GM18861 (cell line): ENCODE results near the gene MMP23B.
"Not testable (repeated sequence)": the region's sequence is repeated elsewhere in the genome, so short reads cannot be mapped to it uniquely, and the experiment has no call there.

ENCODE experiments used
- ATAC-seq: cut with Tn5 transposase; IDR thresholded peaks from one replicate; pipeline ENCODE4 v1.9.1; 2021; ENCODE audit not compliant: unreplicated experiment

The MMP23B gene

GRCh38 chr1:1629430-1630190, 2.4 kb upstream of the MMP23B start:
- ATAC-seq = no peak

DNA sequence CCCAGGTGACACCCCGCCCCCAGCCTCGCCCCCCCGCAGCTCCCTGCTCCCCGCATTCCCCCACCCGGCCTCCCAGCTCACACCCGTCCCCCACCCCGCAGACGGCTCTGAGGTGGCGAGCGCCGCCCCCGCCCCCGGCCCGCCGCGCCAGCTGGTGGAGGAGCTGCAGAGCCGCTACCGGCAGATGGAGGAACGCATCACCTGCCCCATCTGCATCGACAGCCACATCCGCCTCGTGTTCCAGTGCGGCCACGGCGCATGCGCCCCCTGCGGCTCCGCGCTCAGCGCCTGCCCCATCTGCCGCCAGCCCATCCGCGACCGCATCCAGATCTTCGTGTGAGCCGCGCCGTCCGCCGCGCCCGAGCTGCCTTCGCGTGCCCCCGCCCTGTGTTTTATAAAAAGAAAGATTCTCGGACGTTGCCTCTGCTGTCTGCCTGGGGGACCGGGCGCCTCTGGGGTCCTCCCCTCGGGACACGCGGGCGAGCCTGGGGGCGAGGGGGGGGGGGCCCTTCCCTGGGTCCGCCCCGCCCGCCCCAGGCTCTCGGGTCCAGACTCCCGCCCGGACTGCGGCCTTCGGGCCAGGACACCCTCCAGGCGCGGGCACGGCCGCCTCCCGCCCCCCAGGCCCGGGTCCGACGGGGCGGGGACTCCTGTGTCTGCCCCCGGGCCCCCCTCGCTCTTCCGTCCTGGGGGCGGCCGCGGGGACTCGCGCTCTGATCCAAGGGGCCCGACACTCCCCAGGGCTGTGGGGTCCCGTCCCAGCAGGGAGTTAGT, 1.6 kb upstream of the MMP23B start:
- ATAC-seq = no peak

GRCh38 chr1:1630965-1631781, 800 bp upstream of the MMP23B start:
- no peak for ATAC-seq

DNA sequence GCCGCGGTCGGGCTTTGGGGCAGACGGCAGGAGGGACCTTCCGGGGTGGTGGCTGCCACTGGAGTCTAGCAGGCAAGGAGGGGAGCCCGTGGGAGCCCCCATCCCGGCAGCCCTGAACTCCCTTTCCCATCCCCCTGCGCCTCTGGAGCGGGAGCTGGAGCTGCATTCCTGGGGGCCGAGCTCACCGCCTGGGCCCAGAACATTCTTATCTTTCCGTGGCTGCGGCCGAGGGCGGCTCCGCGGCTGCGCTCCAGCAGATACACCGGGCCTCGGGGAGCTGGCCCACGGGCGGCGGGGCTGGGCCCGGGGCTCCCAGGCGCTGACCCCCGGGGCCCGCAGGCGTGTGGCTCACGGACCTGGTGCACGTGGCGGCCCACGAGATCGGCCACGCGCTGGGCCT, 1.4 kb downstream of the MMP23B start:
- ATAC-seq = not testable (repeated sequence)

- ATAC-seq = not testable (repeated sequence)
These were observed 2.6 kb downstream of the MMP23B start for GRCh38 chr1:1634613-1635012.

- ATAC-seq = not testable (repeated sequence)
These were observed 4.9 kb downstream of the MMP23B start for GRCh38 chr1:1636621-1637478.

DNA sequence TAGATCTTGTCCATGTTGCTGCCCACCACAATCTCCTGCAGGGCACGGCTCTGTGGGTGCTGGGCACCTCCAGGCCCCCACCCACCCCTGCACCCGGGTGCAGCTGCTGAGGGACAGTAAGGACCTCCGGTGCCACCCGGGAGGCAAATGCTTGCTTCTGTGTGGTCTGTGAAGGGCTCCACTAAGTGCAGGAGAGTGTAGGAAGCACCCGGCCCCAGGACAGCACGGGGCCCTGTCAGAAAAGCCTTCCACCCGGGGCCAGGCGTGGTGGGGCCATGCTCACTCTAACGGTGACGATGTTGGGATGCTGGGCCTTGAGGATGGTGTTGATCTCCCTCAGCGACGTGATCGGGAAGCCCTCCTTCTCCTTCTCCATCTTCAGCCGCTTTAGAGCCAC, 5.5 kb downstream of the MMP23B start:
- not testable (repeated sequence) for ATAC-seq

- not testable (repeated sequence) for ATAC-seq
These were observed 6.6 kb downstream of the MMP23B start for GRCh38 chr1:1638528-1638927.

DNA sequence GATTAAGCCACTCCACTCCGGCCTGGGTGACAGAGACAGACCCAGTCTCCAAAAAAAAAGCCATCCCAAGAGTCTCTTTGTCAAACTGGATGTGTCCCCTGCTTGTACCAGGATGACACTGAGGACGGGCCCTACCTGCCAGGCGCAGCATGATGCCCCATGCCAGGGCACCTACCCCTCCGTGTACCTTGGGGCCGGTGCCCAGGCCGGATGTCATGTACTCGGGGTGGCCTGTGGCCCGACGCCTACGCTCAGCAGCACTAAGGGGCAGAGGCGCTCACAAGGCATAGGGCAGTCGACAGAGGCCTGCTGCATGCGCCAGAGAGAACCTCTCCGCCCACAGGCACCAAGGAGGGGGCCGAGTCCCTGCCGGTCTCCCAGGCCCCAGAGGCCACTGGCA, 7.4 kb downstream of the MMP23B start:
- not testable (repeated sequence) for ATAC-seq

DNA sequence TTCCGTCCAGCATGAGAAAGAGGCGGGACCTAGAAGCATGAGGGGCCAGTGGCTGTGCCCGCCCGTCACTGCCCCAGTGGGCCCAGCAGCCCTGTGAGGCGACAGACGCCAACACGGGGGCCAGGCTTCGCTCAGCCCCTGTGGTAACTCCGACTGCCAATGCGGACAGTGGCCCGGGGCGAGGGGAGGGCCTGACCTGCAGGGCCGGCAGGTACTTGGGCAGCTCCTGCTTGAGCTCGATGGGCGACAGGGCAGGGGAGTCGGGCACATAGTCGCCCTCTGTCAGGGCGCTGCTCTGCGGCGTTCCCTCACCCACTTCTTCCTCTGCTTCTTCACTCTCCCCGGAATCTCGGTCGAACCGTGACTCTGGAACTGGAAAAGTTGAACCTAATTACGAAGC, 8.1 kb downstream of the MMP23B start:
- not testable (repeated sequence) for ATAC-seq

- ATAC-seq = not testable (repeated sequence)
These were observed 8.9 kb downstream of the MMP23B start for GRCh38 chr1:1640711-1641461.

- not testable (repeated sequence) for ATAC-seq
These were observed 14.4 kb downstream of the MMP23B start for GRCh38 chr1:1646326-1646725.

GRCh38 chr1:1647567-1648241, 15.7 kb downstream of the MMP23B start:
- not testable (repeated sequence) for ATAC-seq

DNA sequence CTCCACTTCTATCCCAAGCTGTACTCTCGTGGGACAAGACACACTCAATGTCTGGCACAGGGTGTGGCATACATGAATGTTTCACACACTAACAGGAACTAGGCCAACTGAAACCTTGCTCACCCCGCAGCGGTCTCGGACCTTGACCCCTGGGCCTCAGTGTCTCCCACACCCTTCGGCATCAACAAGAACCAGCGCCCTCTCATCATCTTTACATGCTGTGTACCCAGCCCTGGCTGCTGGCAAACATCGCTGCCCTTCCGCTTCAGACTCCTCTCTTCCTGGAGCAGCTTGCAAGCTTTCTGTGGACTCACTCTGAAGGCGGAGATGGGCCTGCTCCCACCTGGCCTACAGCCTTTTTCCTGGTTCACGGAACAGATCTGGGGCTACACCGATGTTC, 16.3 kb downstream of the MMP23B start:
- ATAC-seq = not testable (repeated sequence)

DNA sequence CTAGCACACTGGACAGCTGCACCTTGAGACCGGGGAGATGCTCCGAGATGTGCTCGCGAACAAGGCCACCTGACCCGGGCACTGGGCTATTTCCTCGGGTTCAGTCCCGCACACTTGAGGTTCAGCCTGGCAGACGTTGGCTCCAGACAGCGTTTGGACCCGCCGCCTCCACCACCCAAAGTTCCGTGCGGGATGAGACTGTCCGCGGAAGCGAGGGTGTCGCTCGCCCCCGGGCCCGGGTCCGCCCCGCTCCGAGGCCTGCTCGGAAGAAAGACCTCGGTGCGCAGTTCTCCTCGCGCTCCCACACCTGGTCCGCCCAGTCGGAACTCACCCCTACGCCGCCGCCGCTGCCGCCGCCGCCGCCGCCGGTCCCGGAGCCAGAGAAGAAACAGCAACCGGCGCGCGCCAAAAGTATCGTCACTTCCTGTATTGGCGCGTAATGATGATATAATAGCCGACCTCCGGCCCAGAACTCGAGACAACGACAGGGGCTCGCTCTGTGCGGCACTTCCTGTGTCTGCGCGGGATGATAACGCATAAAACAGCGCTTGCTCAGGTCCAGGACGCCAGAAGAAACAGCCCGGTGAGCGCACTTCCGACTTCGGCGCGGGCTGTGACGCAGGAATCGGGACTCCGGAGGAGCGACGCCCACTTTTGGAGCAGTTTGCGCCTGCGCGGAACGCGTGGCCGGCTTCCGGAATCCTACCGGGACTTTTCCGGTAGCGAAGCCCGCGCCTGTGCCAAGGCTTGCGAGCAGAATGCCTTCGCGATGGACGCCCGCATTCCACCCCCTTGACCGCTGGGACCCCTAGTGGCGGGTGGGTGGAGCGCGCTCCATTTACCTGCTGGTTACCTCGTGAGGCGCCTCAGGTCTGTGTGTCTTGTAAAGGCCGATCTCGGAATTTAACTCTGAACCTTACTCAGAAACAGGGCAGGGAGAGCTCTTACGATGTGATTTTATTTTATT, 26.9 kb downstream of the MMP23B start, which contains the start of gene CDK11B:
CDK11B (minus strand) TSS at position 422 of the 967 bp plus-strand sequence. CDS start 1,519 bp downstream, outside the sequence.
- ATAC-seq = peak; percentile 67

DNA sequence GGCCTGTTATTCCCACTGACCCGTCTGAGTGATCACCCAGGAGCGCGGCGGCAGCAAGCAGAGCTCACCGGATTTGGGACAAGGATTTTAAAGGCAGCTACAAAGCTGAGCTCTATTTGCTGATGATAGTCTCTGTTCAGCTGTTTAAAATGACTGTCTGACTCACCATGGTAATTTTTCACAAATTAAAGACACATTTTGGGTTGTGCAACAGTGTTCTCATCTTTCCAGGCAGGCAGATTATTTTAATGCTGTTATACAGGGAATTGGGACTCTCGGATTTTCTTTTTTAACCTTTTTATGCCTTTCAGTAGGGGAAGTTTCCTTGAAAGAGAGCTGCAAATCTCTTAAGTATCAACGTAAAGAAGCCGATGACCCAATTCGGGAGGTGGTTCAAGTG, 30.4 kb downstream of the MMP23B start:
- ATAC-seq = not testable (repeated sequence)

DNA sequence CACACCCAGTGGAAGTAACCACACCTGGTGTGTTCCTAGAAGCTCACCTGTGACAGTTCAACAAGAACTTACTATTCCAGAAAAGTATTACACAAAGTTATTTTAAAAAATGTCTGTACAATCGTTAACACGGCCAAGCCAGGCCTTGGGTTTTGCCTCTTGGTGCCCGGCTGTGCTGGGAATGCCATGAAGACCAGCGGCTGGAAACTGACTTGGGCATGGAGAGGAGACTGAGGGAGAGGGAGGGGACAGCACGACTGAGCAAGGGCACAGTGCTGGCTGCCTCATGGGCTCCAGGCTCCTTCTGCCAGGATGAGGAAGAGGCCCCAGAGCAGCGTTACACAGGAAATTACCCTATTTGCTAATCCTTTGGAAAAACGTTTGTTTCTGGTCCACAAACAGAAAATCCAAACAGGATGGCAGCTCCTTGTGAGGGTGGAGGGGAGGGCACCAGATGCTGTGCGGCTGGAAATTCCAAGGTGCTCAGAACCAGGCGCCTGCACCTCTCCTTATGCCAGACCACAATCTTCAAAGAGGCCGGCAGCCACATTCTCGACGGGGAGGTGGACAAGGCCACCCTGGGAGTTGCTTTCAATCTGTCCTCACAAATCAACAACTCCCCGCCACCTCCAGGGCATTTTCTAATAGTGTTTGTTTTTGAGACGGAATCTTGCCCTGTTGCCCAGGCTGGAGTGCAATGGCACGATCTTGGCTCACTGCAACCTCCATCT, 31.0 kb downstream of the MMP23B start:
- ATAC-seq = not testable (repeated sequence)
